GM04504 (cell line): Measurements from ENCODE around the gene VAMP2.

Experiments used
- DNase-seq: peaks from one replicate; pipeline ENCODE4 v3.0.0-alpha.2; 2012; ENCODE audit warnings: low read depth

VAMP2 gene

GRCh38 chr17:8155231-8155995 is 7.3 kb downstream of the VAMP2 start:
- no peak for DNase-seq

- DNase-seq = no peak
Observed at GRCh38 chr17:8154608-8155155, 8.1 kb downstream of the VAMP2 start.

- DNase-seq = peak; percentile 98
Observed at GRCh38 chr17:8153957-8154607, 8.7 kb downstream of the VAMP2 start.

GRCh38 chr17:8153525-8153956 is 9.2 kb downstream of the VAMP2 start:
- DNase-seq = peak; percentile 94

GRCh38 chr17:8153031-8153451 is 9.7 kb downstream of the VAMP2 start:
- no peak for DNase-seq

GRCh38 chr17:8152112-8152775 is 10.5 kb downstream of the VAMP2 start, which contains the start of gene PER1:
Gene PER1 (minus strand): TSS chr17:8152404. CDS start chr17:8150706, 1,698 bp downstream.
- DNase-seq = peak; percentile 87

- DNase-seq = peak; percentile 51
Observed at GRCh38 chr17:8151641-8152111, 11.1 kb downstream of the VAMP2 start.

- DNase-seq = peak; percentile 72
Observed at GRCh38 chr17:8151120-8151640, 11.6 kb downstream of the VAMP2 start.

- DNase-seq = no peak
Observed at GRCh38 chr17:8150194-8151119, 12.3 kb downstream of the VAMP2 start.

GRCh38 chr17:8149419-8150193 is 13.1 kb downstream of the VAMP2 start:
- DNase-seq = no peak

GRCh38 chr17:8148560-8148959 is 14.2 kb downstream of the VAMP2 start:
- DNase-seq = no peak

GRCh38 chr17:8147805-8148404 is 14.8 kb downstream of the VAMP2 start:
- DNase-seq = no peak

GRCh38 chr17:8147141-8147804 is 15.5 kb downstream of the VAMP2 start:
- DNase-seq = no peak

- DNase-seq = no peak
Observed at GRCh38 chr17:8146381-8147140, 16.2 kb downstream of the VAMP2 start.

- DNase-seq = no peak
Observed at GRCh38 chr17:8145811-8146210, 16.9 kb downstream of the VAMP2 start.

- no peak for DNase-seq
Observed at GRCh38 chr17:8144401-8145231, 18.1 kb downstream of the VAMP2 start.

- DNase-seq = no peak
Observed at GRCh38 chr17:8143581-8144400, 19.0 kb downstream of the VAMP2 start.
